ENCODE results near the gene CEMIP2.

GRCh38 chr9:71694332-71694731 is 74.0 kb downstream of the CEMIP2 start:
- TF ChIP-seq CTCF (conservative IDR thresholded peaks at IDR 0.05; ENCODE audit: low read depth, low read length) (no peak), EZH2 (IDR thresholded peaks at IDR 0.05; ENCODE audit: low read length, unreplicated experiment) (no peak)
